Cardiac muscle cell (in vitro differentiated cells and primary cell): Measurements from ENCODE around the gene MTERF2. TPM values are rescaled to one million over a fixed set of nuclear protein-coding genes. Genes with fewer than 3 reads are reported as not detected.

Source experiments
- DNase-seq, 2 donors: peaks; one replicate each; pipeline versions ENCODE4 v3.0.0 to v3.0.0-alpha.2; 2010 to 2017; ENCODE audit warnings: low read depth in 1 of 2, low spot score in 1 of 2
- H3K27ac ChIP-seq: fragments of 200-600 bp; sonication (generic); 2 replicates; pipeline ENCODE4 v1.5.1; 2016
- H3K27me3 ChIP-seq: fragments of 200-600 bp; sonication (generic); 2 replicates; pipeline ENCODE4 v1.6.0; 2016; ENCODE audit warnings: control low read depth
- H3K36me3 ChIP-seq: fragments of 200-600 bp; sonication (generic); 2 replicates; pipeline ENCODE4 v1.5.1; 2016; ENCODE audit warnings: control low read depth
- H3K4me1 ChIP-seq: fragments of 200-600 bp; sonication (generic); 2 replicates; pipeline ENCODE4 v1.8.1; 2017; ENCODE audit warnings: low read depth, mild to moderate bottlenecking, mixed run types
- H3K4me3 ChIP-seq: fragments of 200-600 bp; sonication (generic); 2 replicates; pipeline ENCODE4 v1.5.1; 2016; ENCODE audit warnings: mild to moderate bottlenecking
- H3K9me3 ChIP-seq: fragments of 200-600 bp; sonication (generic); 2 replicates; pipeline ENCODE4 v1.5.1; 2017; ENCODE audit warnings: low read depth, mild to moderate bottlenecking, control low read depth
- CTCF ChIP-seq: IDR thresholded peaks from 2 replicates; pipeline ENCODE4 v1.5.1; 2012; ENCODE audit warnings: low read depth, mild to moderate bottlenecking, low read length
- polyA plus RNA-seq: library from polyadenylated mRNA; unstranded; fragments of >200 nt; fragmentation: Nextera tagmentation; extraction: Ambion mirVana; gene quantifications from 2 replicates; pipeline ENCODE4 v1.2.1, GENCODE V29; 2016
- total RNA-seq: library from RNA; depleted of rRNA; stranded (reverse); fragments of >200 nt; gene quantifications from 2 replicates; pipeline ENCODE4 v1.2.3, GENCODE V29; 2016

MTERF2 gene
- total and polyA plus RNA-seq, 2 experiments from 2014 or later = 52.0 to 66.1 TPM

- Histone ChIP-seq H3K36me3 (peaks cover 5% of the 10 kb centered on the region), H3K4me3 (peak overlapping the region; percentile 70), H3K4me1 (peaks cover 11% of the 10 kb centered on the region), H3K9me3 (no peaks in the 10 kb centered on the region), H3K27ac (no peak overlapping the region), H3K27me3 (no peaks in the 10 kb centered on the region)
- no peak for DNase-seq
- no peak for TF ChIP-seq CTCF
Measured at GRCh38 chr12:106985479-106985878, 1.5 kb downstream of the MTERF2 start.

GRCh38 chr12:106984588-106985137 is 2.3 kb downstream of the MTERF2 start:
- no peak for DNase-seq
- Histone ChIP-seq H3K4me3 (no peak overlapping the region), H3K36me3 (peaks cover 5% of the 10 kb centered on the region), H3K9me3 (no peaks in the 10 kb centered on the region), H3K27me3 (no peaks in the 10 kb centered on the region), H3K27ac (no peak overlapping the region), H3K4me1 (peaks cover 11% of the 10 kb centered on the region)
- no peak for TF ChIP-seq CTCF

GRCh38 chr12:106982229-106982628 is 4.7 kb downstream of the MTERF2 start:
- H3K4me3 ChIP-seq = no peak overlapping the region
- no peak for DNase-seq
- H3K27ac ChIP-seq = no peak overlapping the region
- TF ChIP-seq CTCF = no peak
- H3K4me1 ChIP-seq = peaks cover 30% of the 10 kb centered on the region
- peaks cover 5% of the 10 kb centered on the region for H3K36me3 ChIP-seq
- no peaks in the 10 kb centered on the region for H3K9me3 ChIP-seq
- H3K27me3 ChIP-seq = no peaks in the 10 kb centered on the region

- Histone ChIP-seq H3K4me1 (peaks cover 35% of the 10 kb centered on the region), H3K36me3 (peaks cover 5% of the 10 kb centered on the region), H3K27me3 (no peaks in the 10 kb centered on the region), H3K27ac (no peak overlapping the region), H3K4me3 (no peak overlapping the region), H3K9me3 (no peaks in the 10 kb centered on the region)
- no peak for TF ChIP-seq CTCF
- DNase-seq = peak in 1 of 2 donors; percentile 77
Measured at GRCh38 chr12:106981788-106982187, 5.2 kb downstream of the MTERF2 start.

GRCh38 chr12:106980944-106981343 is 6.0 kb downstream of the MTERF2 start:
- DNase-seq = peak in 1 of 2 donors; percentile 40
- no peak for TF ChIP-seq CTCF
- peak overlapping the region; percentile 63 for H3K27ac ChIP-seq
- H3K36me3 ChIP-seq = peaks cover 5% of the 10 kb centered on the region
- peaks cover 42% of the 10 kb centered on the region for H3K4me1 ChIP-seq
- H3K9me3 ChIP-seq = no peaks in the 10 kb centered on the region
- H3K27me3 ChIP-seq = no peaks in the 10 kb centered on the region
- no peak overlapping the region for H3K4me3 ChIP-seq
